Epidermal melanocyte (primary cell): ENCODE results near the gene FNTB.

Experiments
- DNase-seq: peaks from one replicate; pipeline ENCODE4 v3.0.0; 2011; ENCODE audit warnings: low spot score; ENCODE audit not compliant: insufficient read length

Gene FNTB

DNA sequence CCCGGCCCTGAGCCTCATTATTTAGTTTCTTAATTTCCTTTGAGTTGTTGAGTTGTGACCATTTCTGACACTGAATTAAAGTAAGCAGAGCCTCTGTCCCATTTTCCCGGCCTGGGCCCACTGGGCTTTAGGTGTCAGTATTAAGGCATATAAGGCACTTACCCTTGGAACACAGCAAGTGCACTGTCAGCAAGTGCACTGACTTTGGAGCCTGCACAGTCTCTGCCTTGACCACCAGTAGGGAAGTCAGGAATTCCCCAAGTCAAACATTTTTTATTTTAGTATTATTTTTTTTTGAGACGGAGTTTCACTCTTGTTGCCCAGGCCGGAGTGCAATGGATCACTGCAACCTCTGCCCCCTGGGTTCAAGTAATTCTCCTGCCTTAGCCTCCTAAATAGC, 59.0 kb downstream of the FNTB start:
- DNase-seq = no peak

DNA sequence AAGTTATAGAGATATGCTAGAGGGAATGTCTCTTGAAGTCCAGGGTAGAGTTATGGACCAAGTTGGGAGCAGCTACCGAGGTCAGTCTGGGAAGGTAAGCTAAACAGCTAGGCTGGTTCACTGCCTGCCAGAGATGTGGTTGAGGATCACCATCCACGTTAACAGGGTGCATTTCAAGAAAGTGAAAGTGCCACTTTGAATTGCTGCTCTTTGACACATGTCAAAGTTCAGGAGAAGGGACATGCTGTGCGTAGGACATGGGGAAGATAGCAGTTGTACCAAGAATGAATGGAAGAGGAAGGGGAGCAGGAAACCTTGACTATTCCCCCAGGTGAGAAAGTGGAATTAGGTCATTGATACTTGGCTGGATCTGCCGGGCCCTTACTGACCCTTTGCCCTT, 66.1 kb downstream of the FNTB start:
- DNase-seq = no peak

DNA sequence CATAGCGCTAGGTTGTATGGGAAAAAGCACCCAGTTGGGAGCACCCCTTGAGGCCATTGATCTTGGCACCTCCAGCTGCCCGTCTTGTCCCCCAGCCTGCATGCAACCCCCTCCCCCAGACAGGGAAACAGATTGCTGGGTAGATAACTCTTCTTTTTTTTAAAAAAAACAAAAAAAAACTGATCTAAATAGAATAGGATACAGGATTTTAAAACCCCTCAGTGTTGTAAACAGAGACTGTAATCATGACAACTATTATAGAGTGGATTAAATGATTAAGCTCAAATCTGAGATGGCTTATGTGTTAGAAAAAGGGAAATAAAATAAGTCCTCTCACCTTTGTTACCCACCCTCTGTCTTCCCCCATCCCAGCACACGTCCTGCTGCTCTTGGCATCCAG, 66.8 kb downstream of the FNTB start:
- DNase-seq = no peak

DNA sequence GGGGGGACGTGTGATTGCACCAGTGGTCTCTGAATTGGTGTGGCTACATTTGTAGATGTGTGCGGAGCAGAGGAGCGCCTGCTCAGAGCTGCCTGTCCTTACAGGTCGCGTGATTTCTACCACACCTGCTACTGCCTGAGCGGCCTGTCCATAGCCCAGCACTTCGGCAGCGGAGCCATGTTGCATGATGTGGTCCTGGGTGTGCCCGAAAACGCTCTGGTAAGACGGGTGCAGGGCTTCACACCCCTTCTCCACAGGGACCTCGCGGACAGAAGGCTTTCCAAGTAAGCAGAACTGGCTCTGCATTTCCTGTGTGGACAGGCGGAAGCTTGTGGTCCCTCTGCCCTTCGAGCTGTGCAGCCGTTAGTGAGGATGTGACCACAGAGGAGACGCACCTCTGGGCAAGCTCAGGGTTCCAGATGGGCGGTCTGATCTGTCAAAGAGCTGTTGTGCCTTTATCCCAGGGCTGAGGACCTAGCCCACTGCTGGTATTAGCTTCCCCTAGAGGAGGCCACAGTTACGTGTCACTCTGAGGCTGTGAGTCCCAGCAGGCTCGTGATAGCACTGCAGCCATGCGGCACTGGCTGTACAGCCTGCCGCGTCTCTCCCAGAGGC, 67.9 kb downstream of the FNTB start:
- DNase-seq = no peak

DNA sequence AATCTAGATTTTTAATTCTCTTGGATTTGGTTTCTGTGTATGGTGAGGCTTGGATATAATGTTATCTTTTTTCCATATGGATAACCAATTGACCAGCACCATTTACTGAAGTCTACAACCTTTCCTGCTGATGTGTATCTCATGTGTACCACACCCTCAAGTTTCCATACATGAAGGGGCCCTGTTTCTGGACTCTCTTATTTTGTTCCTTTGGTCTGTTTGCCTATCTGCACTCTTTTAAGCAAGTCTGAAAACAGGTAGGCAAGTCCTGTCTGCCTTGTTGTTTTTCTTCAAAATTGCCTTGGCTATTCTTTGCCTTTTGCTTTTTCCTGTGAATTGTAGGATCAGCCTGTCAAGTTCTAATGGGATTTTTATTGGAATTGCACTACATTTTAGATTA, 71.0 kb downstream of the FNTB start:
- DNase-seq = no peak

DNA sequence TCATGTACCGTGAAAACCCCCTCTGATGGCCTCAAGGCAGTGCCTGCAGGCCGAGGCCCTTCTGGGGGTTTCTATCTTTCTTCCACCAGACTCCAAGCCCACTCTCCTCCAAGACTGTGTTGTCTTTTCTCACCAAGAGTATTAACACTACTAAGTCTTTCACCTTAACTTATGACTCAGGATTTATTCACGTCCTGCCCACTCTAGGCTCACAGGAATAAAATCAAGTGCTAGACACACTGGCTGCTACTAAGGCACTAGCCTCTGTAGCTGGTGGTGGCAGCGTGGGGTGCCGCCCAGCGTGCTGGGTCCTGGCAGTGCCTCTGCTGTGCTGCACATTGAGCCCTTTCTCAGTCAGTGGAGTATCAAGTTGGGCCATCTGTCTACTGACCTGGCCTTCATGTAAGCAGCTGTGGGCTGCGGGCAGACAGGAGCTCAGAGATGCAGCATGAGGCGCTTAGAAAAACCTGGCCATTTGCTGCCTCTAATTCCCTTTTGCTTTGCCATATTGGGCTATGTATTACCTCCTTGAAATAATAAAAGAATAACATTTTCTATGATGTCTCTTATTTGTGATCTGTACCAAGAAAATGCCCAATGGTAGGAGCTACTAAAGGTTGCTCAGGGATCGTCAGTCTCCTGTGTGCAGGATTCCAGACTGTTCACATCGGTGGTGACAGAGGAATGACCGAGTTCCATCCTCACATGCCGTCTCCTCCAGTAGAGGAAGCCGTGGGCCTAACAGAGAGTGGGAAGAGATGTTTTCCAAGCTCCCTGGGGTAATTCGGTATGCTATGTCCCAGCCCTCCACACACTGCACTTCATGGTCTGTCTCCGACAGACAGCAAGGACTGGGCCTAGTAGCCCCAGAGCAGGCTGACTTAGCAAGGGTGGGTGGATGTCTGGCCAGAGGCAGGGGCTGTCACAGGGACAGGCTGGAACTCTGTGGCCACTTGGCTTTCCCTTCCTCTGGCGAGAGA, 75.7 kb downstream of the FNTB start:
- no peak for DNase-seq

DNA sequence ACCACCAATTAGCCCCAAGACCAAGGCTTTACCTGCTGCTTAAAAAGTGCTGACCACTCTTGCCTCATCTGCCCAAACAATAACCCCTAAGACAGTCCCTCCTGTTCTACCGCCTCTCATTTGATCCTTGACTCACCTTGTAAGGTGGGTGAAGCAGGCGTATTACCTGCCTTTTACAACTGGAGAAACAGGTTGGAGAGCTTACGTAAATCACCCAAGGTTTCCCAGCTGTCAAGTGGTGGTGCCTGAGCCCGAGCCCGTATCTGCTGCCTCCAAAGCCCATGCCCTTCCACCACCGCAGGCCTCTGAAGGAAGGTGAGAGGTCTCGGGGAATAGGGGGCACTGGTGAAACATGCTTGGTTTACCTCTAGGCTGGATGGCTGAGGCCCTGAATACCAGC, 79.0 kb downstream of the FNTB start:
- no peak for DNase-seq

DNA sequence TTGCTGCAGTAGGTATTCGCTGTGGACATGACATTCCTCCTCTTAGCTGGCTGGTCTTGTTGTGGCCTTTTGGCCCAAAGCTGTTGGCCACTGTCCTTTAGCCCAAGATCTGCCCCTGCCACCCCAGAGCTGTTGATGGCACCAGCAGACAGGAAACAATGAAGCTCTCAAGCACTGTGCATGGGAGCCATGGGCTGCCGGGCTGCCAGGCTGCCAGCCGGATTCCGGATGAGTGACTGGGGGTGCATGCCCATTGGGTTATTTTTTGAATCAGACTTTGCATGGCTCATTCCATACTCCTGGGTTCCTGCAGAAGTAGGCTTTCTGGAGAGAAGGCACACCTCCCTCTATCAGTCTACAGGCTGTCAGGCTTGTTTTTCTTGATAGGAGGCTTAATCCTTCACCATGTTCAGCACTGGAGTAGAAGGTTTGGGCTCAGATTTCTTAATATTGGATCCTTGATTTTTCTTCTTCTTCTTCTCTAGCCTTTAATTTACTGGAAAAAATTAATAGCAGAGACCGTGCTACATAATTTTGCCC, 83.2 kb downstream of the FNTB start:
- no peak for DNase-seq

DNA sequence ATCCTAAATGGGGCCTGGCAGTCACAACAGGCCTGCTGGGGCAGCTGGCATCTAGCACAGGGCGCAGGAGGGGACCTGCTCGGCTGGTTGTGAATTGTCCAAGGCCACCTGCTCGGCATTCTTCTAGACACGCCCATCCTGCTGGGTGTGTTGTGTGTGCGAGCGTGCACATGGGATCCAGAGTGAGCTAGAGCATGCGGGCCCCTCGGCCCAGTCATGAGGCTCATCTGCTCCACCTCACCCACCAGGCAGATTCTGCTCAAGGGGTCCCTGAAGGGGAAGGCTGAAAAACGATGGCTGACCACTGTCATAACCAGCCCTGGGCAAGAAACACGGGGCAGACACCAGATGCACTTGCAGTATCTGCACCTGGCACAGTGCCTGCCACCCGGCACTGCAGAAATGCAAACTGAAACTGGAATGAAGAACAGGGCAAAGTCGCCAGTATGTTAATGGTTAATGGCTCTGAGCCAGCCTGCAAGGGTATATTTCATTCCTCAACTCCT, 83.8 kb downstream of the FNTB start:
- no peak for DNase-seq

DNA sequence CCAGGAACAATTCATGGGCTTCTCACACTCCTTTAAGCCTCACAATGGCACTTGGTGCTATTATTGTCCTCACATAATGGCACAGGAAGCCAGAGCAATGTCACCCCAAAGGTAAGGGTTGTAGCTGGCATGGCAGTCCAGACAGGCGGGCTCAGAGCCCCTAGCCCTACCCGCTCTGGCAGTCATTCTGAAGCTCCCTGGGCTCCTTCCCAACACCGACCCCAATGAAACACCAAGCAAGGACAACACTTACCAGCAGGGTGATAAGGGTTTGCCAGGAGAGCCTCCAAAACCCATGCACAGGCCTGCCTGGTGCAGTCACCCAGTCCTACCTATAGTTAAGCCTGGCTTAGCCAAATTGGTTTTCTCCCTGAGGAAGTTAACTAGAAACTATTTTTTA, 84.8 kb downstream of the FNTB start:
- no peak for DNase-seq

DNA sequence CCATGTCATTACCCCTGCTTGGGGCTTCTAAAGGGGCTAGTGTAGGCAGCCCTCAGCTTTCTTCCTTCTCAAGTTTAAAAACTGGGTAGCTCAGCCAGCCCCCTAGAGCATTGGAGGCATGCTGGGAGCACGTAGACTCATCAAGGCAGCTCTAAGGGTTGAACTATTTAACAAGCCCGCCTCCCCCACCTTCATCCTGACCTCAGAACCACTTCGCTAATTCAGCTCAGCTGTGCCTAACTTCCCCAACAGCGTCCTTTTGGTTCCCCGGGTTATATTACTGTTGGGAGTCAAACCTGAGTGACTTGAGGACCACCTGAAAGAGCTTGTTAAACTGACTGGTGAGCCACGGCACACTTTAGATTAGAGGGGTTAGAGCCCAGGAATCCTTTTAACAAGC, 85.6 kb downstream of the FNTB start:
- no peak for DNase-seq

DNA sequence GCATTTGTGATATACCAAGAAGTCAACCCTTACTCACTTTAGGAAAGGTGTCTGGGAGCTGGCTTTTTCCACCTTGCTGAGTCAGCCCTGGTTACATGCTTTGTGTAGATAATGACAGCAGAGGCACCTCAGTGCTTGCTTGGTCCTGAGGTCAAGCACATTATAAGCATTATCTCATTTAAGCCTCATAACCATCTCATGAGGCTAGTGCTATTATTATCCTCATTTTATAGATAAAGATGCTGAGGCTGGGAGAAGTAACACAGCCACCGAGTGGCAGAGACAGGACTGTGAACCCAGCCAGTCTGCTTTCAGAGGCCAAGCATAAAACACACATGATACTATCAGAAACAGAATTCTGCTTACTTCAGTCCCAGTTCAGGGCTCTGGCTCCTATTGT, 86.2 kb downstream of the FNTB start:
- DNase-seq = no peak

DNA sequence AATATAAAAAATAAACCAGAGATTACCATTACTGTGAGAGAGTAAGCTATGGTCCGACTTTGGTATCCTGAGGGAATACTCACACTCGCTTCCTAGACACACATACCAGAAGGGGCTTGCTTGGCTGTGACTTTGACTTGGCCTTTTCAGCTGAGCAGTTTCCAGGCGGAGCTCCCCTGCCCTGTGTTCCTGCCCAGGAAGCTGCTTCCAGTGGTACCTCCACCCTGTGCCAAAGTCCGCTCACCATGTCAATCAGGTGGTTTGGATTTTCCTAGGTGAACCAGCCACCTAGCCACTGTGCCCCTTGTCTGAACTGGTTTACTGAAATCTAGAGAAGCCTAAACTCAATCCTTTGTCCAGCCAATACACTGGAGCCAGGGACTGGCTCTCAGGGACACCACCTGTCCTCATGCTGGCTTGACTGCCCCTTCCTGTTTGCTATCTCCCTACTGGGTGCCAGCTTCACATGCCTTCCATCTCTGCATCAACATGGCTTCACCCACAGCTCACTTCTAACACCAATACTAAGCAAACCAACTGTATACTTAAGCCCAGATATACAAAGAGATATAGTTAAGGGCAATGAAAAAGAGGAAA, 87.0 kb downstream of the FNTB start:
- no peak for DNase-seq

DNA sequence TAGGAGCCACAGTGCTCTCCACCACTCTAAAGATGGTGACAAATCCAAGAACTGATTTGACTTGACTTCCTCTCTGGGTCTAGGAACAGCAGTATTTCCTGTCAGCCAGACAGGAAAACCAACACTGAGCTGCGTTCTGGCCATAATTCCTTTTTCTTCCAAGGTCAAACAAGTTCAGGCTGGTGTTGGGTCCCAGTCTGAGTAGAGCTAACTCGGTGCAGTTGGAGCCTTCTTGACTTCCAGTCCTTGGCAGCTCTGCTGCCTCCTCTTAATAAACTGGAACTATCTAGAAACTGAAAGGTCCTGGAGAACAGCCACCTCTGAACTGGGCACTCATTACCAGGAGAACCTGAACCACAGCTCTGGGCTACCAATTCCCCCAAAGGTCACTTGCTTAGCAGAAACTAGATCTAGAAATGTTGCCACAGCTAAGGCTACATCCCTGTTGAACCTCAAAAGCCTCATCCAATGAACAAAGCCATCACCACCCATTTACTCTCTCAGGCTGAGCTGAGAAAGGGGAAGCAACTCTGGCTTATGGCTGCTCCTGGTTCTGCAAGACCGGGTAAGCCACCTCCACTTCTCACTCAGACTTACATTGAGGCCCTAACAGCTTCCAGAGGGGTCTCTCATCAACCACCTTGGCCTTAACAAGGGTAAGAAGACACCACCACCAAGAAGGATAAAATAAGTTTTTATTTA, 87.9 kb downstream of the FNTB start:
- DNase-seq = no peak

DNA sequence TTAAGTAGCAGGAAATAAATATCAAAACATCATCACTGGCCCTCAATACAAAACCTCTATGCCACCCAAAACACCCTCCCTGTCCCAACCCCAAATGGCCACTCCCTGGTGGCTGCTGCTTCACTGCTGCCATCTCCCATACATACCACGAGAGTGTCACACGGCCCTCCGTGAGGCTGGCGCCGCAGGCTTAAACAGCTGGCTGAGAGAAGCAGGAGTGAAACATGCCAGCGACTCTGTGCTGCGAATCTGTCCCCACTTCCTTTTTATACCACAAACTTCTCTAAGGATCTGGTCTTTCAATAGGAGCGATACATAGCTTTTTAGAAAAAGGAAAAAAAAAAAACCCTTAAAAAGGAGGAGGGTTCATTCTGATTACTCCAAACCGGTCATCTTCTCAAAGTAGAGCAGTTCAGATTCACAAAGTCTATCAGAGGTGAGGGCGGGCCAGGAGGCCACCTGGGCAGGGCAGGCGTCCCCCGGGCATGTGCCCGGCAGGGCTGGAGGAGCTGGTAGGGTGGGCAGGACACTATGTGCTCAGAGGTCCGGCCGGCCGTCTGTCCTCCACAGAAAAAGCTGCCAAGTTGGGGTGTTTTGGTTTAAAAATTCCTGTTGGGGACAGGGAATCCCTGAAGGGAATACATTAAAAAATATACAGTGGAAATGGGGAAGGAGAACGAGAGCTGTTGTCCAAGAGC, 89.1 kb downstream of the FNTB start:
- no peak for DNase-seq

DNA sequence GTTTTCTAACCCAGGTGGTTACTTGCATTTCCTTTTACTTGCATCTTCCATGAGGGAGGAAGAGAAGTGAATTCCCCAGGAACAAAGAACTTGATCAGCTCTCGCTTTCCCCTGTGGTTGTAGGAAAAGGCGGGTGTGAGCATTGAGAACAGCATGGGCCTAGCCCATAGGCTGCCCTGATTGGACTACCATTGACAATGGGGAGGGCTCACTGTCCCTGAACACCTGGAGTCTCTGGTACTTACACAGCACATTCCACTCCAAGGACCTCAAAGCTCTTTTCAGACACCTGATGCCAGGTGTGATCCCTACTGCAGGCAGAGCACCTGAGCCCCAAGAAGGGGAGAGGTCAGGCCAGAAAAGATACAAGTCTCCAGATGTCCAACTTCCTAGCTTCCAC, 90.6 kb downstream of the FNTB start:
- DNase-seq = no peak

DNA sequence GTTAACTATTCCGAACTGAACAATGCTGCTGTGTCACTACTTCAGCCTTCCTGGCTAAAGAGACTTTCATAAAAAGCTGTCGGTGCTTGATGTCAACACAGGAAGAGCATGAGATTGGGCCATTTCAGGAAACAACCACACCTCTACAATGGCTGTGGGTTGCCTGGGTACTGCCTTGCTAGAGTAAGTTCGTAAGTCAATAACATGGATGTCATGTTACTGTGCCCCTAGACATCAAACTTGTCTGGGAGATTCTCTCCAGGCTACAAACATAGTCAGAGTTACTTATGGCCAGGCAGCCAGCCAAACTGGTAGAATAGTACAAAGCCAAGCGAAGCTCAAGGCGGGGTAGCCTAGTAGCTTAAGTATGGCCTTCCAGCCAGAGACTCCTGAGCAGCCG, 92.5 kb downstream of the FNTB start:
- DNase-seq = no peak

DNA sequence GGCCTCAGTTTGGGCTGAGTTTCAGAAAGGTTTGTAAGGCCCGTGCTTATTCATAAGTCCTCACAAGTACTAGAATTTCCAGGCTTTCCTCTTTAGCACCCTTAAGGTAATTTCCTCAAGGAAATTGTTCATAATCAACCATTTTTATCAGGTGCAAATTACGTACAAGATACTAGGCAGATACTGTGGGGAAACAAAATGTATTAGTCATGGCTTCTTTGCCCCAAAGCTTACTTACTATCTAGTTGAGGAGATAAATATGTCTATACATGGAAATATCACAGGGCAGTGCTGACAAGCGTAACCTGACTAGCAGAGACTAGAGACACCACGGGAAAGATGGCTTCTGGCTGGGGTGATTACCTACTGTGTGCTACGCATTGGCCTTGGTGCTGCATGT, 93.1 kb downstream of the FNTB start:
- no peak for DNase-seq

DNA sequence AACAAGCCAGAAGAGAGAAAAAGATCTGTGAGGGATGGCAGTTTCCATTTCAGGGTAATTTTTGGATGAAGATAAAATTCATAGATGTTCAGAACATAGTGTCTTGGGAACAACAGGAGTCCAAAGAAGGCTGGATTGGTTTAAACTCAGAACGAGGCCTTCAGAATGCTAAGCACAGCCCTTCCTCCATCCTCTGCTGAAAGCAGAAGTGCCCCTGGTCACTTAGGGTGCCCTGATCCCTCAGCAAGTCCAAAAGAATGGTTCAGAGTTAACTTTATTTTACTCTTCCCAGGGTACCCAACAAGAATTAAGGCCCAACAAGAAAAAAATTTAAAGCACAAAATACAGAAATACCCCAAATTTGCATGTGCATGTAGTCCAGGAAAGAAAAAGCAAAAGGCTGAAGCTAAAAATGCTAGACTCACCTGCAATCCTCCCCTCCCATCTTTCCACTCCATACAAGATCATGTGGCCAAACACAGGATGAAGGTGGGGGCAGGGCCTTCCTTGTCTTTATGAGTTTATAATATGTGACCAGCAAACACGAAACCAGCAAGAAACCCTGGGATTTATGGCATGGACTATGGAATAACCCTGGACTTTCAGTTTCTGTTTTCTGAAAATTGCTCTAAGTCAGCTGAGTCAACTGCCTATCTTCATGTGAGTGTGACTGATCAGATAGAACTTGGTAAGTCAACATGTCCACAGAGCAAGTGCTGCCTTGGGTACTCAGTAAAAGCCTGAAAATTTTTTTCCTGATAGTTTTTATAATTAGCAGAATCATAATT, 94.5 kb downstream of the FNTB start:
- DNase-seq = peak; percentile 48

DNA sequence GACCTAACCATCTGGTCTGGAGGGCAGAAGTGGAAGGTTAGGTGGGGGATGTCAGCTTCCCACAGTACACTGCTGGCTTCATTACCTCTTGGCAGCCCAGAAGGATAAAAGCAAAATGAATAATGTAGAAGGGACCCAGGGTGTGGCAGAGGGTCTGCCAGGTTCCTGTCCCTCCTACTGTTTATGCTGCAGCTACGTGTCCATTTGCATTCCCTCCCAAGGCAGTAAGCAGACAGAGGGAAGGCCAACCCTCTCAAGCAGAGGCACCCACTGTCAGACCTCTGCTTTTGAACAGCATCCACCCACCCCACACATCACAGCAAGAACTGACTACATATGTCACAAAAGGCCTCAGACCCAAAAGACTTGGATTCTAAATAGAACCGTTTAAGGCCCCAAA, 96.2 kb downstream of the FNTB start:
- DNase-seq = no peak
